IPS DF 6.9 (cell line): ENCODE results near the gene ASIC2.

ENCODE experiments used
- DNase-seq: peaks from one replicate; pipeline ENCODE4 v3.0.0-alpha.2; 2013; ENCODE audit warnings: low read depth, low spot score
- H3K27ac ChIP-seq: one replicate; pipeline ENCODE4 v1.5.1; 2013; ENCODE audit warnings: low read length, control low read depth
- H3K27me3 ChIP-seq: 2 replicates; pipeline ENCODE4 v1.6.1; 2013; ENCODE audit warnings: mild to moderate bottlenecking, low read length; ENCODE audit not compliant: control insufficient read depth, insufficient read depth
- H3K36me3 ChIP-seq: 2 replicates; pipeline ENCODE4 v1.6.1; 2013; ENCODE audit warnings: low read length; ENCODE audit not compliant: control insufficient read depth, insufficient read depth
- H3K4me1 ChIP-seq: 2 replicates; pipeline ENCODE4 v1.6.1; 2013; ENCODE audit warnings: low read length; ENCODE audit not compliant: control insufficient read depth, insufficient read depth
- H3K4me3 ChIP-seq: 2 replicates; pipeline ENCODE4 v1.5.1; 2013; ENCODE audit warnings: mild to moderate bottlenecking, low read length
- H3K9me3 ChIP-seq: 2 replicates; pipeline ENCODE4 v1.6.1; 2013; ENCODE audit warnings: low read length, inconsistent platforms; ENCODE audit not compliant: control insufficient read depth, insufficient read depth
- WGBS: extraction: QIAGEN DNeasy Blood & Tissue Kit; methylation state at CpG from one replicate; pipeline ENCODE4 v1.1.7; 2013; ENCODE audit warnings: mixed read lengths, missing lambda C conversion rate; ENCODE audit not compliant: insufficient read length, insufficient coverage; 5-methylcytosine and 5-hydroxymethylcytosine counted together

The ASIC2 gene

DNA sequence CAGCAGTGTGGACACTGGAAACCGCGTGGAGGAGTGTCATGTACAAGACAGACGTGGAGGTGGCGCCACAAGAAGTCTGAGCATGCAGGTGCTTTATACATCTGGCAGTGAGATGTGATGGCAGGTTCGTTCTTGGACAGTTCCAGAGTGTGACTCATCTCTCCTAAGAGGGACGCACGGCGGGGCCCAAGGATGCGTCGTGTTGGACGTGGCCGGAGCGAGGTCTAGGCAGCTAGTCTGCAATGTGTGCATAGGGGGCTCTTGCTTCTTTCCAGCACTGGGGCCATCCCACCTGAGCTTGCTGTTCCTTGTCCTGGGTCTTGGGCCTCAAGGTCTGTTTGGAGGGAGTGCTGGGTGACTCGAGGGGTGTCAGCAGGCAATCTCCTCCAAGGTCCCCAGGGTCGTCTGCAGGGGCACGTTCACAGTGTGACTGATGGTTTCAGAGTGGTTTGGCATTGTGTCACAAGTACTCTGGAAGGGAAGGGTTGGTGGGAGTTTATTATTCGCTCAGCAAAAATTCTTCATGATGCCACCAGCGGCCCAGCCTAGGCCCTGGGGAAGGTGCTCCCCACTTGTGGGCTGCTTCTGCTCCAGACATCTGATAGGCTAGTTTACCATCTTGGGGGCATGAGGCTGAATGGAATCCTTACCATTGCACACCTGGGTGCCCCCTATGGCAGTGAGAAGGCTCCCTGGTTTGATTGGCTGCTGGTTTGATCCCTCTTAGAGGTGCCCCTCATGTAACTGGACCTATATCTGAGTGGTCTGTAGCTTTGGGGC lies 279.3 kb downstream of the ASIC2 start:
- no peak for DNase-seq
- Histone ChIP-seq H3K27me3 (no peaks in the 10 kb centered on the region), H3K9me3 (no peaks in the 10 kb centered on the region), H3K4me1 (no peaks in the 10 kb centered on the region), H3K36me3 (no peaks in the 10 kb centered on the region), H3K4me3 (no peak overlapping the region), H3K27ac (no peak overlapping the region)
- no CpG with 5 or more reads among the region's 18 CpGs for WGBS

GRCh38 chr17:33012522-33013033 lies 280.5 kb downstream of the ASIC2 start:
- DNase-seq = no peak
- Histone ChIP-seq H3K36me3 (no peaks in the 10 kb centered on the region), H3K9me3 (no peaks in the 10 kb centered on the region), H3K27me3 (no peaks in the 10 kb centered on the region), H3K27ac (no peak overlapping the region), H3K4me1 (no peaks in the 10 kb centered on the region), H3K4me3 (no peak overlapping the region)
- no CpG with 5 or more reads among the region's 8 CpGs for WGBS

DNA sequence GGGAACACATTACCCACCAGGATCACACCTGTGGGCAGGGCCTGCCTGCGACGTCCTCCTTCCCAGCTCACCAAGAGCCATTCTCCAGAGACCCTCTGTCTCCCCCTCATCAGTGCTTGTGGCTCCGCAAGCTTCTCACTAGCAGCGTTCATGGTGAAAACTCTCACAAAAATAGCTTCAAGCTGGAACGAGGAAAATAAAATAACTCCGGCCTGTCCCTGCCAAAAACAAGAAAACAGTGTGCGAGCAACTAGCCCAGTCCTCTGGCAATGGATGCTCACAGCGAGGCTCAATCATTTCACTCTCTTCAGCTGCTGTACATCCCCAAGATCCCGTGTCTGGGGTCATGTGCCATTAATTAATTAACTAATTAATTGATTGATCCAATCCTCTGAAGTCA lies 283.5 kb downstream of the ASIC2 start:
- no peaks in the 10 kb centered on the region for H3K27me3 ChIP-seq
- WGBS = no CpG with 5 or more reads among the region's 9 CpGs
- no peaks in the 10 kb centered on the region for H3K4me1 ChIP-seq
- no peak for DNase-seq
- no peaks in the 10 kb centered on the region for H3K9me3 ChIP-seq
- no peak overlapping the region for H3K4me3 ChIP-seq
- H3K27ac ChIP-seq = no peak overlapping the region
- no peaks in the 10 kb centered on the region for H3K36me3 ChIP-seq

GRCh38 chr17:33007186-33007585 lies 285.9 kb downstream of the ASIC2 start:
- H3K9me3 ChIP-seq = no peaks in the 10 kb centered on the region
- H3K27me3 ChIP-seq = no peaks in the 10 kb centered on the region
- DNase-seq = no peak
- no CpG with 5 or more reads among the region's 7 CpGs for WGBS
- H3K4me3 ChIP-seq = no peak overlapping the region
- H3K4me1 ChIP-seq = no peaks in the 10 kb centered on the region
- no peak overlapping the region for H3K27ac ChIP-seq
- no peaks in the 10 kb centered on the region for H3K36me3 ChIP-seq

DNA sequence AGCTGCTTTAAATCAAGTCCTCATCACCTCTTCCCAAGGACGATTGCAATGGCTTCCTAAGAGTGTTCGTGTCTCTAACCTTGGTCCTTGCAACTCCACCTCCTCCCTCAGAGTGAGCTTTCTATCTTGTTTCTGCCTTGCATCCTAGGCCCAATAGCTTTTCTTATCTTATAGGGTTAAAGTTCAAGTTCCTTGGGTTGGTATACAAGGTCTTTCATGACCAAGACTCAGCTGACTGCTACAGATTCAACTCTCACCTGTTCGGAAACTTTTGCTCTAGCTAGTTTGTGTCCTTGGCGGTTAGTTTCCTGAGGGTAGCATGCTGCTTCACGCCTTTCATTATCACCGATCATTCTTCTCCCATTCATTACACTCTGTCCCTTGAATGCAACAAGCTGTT lies 290.8 kb downstream of the ASIC2 start:
- no peak for DNase-seq
- Histone ChIP-seq H3K4me3 (no peak overlapping the region), H3K36me3 (no peaks in the 10 kb centered on the region), H3K9me3 (no peaks in the 10 kb centered on the region), H3K27me3 (peaks cover 2% of the 10 kb centered on the region; the same call in 1 of the 2 replicates), H3K27ac (no peak overlapping the region), H3K4me1 (no peaks in the 10 kb centered on the region)
- no CpG with 5 or more reads among the region's 6 CpGs for WGBS

GRCh38 chr17:32998887-32999228 lies 294.2 kb downstream of the ASIC2 start:
- Histone ChIP-seq H3K27me3 (peaks cover 2% of the 10 kb centered on the region; the same call in 1 of the 2 replicates), H3K4me3 (no peak overlapping the region)
- no CpG with 5 or more reads among the region's 7 CpGs for WGBS

GRCh38 chr17:32998111-32998886 lies 294.8 kb downstream of the ASIC2 start:
- Histone ChIP-seq H3K4me1 (no peaks in the 10 kb centered on the region), H3K36me3 (no peaks in the 10 kb centered on the region), H3K9me3 (no peaks in the 10 kb centered on the region), H3K27me3 (peaks cover 2% of the 10 kb centered on the region; the same call in 1 of the 2 replicates), H3K4me3 (no peak overlapping the region), H3K27ac (no peak overlapping the region)
- no CpG with 5 or more reads among the region's 18 CpGs for WGBS
- DNase-seq = peak; percentile 68

More at GRCh38 chr17:32998887-32999228, 294.2 kb downstream of the ASIC2 start:
- no peaks in the 10 kb centered on the region for H3K36me3 ChIP-seq
- no peaks in the 10 kb centered on the region for H3K4me1 ChIP-seq
- H3K9me3 ChIP-seq = no peaks in the 10 kb centered on the region
- H3K27ac ChIP-seq = no peak overlapping the region
- no peak for DNase-seq

GRCh38 chr17:32995416-32996045 lies 297.6 kb downstream of the ASIC2 start:
- no peak for DNase-seq
- Histone ChIP-seq H3K4me1 (no peaks in the 10 kb centered on the region), H3K4me3 (no peak overlapping the region), H3K36me3 (no peaks in the 10 kb centered on the region), H3K27me3 (peaks cover 2% of the 10 kb centered on the region; the same call in 1 of the 2 replicates), H3K27ac (no peak overlapping the region), H3K9me3 (no peaks in the 10 kb centered on the region)
- no CpG with 5 or more reads among the region's 14 CpGs for WGBS

- H3K9me3 ChIP-seq = no peaks in the 10 kb centered on the region
- H3K4me1 ChIP-seq = no peaks in the 10 kb centered on the region
- peaks cover 2% of the 10 kb centered on the region; the same call in 1 of the 2 replicates for H3K27me3 ChIP-seq
- no CpG with 5 or more reads among the region's 9 CpGs for WGBS
- no peak overlapping the region for H3K4me3 ChIP-seq
- no peaks in the 10 kb centered on the region for H3K36me3 ChIP-seq
- no peak overlapping the region for H3K27ac ChIP-seq
- DNase-seq = no peak
Observed at GRCh38 chr17:32993977-32994376, 299.1 kb downstream of the ASIC2 start.

- no peaks in the 10 kb centered on the region for H3K27me3 ChIP-seq
- H3K9me3 ChIP-seq = no peaks in the 10 kb centered on the region
- DNase-seq = no peak
- H3K4me3 ChIP-seq = no peak overlapping the region
- H3K4me1 ChIP-seq = no peaks in the 10 kb centered on the region
- WGBS = no CpG with 5 or more reads among the region's 13 CpGs
- no peak overlapping the region for H3K27ac ChIP-seq
- H3K36me3 ChIP-seq = no peaks in the 10 kb centered on the region
Observed at GRCh38 chr17:32992321-32993033, 300.6 kb downstream of the ASIC2 start.
